ENCODE measurements around the gene MED29.

GRCh38 chr19:39410831-39411080, 19.6 kb downstream of the MED29 start:
- no peak for TF ChIP-seq CREB1 (CRISPR knock-in tag; IDR thresholded peaks at IDR 0.05)
- TF ChIP-seq TP53 (CRISPR knock-in tag; IDR thresholded peaks at IDR 0.05): no peak
- TF ChIP-seq CTCF (IDR thresholded peaks at IDR 0.05): no peak
- no peak for TF ChIP-seq CREM (CRISPR knock-in tag; IDR thresholded peaks at IDR 0.05)
- no peak for TF ChIP-seq ZNF416 (CRISPR knock-in tag; IDR thresholded peaks at IDR 0.05)
- TF ChIP-seq USF2 (CRISPR knock-in tag; IDR thresholded peaks at IDR 0.05): no peak
- no peak for TF ChIP-seq PREB (CRISPR knock-in tag; IDR thresholded peaks at IDR 0.05; ENCODE audit: borderline replicate concordance)
- TF ChIP-seq ATF2 (CRISPR knock-in tag; IDR thresholded peaks at IDR 0.05; ENCODE audit: borderline replicate concordance, low read depth): no peak
- TF ChIP-seq NFE2L1 (CRISPR knock-in tag; IDR thresholded peaks at IDR 0.05): no peak
- TF ChIP-seq ZNF263 (CRISPR knock-in tag; IDR thresholded peaks at IDR 0.05; ENCODE audit: low read depth): no peak
- TF ChIP-seq GABPB1 (CRISPR knock-in tag; IDR thresholded peaks at IDR 0.05): no peak
- no peak for TF ChIP-seq ETV6 (CRISPR knock-in tag; IDR thresholded peaks at IDR 0.05)
- TF ChIP-seq NFYB (CRISPR knock-in tag; conservative IDR thresholded peaks at IDR 0.05; ENCODE audit: low read depth): no peak
- no peak for TF ChIP-seq JUN (CRISPR knock-in tag; IDR thresholded peaks at IDR 0.05)

Data from WTC11 (cell line).